A673 (cell line): Measurements from ENCODE around the gene TGFBR3L. TPM values are rescaled to one million over a fixed set of nuclear protein-coding genes. Genes with fewer than 3 reads are reported as not detected.

ENCODE experiments used
- BruUV-seq: library from RNA; stranded (reverse); fragments of 400-500 nt; replicated peaks from 2 replicates; lab custom pipeline; 2021; lab: Mats Ljungman, UMichigan
- CTCF ChIA-PET: fragments of 300-600 bp; sonication (Branson Sonifier 250); formaldehyde crosslinking; loops from one replicate; lab custom pipeline; 2022; ENCODE audit warnings: antibody characterized with exemption; lab: Charles Lee
- POLR2A ChIA-PET: fragments of 300-600 bp; sonication (Branson Sonifier 250); formaldehyde crosslinking; loops from one replicate; lab custom pipeline; 2022; ENCODE audit warnings: antibody characterized with exemption; ENCODE audit not compliant: low non-redundant PET; lab: Charles Lee
- DNase-seq: peaks from one replicate; pipeline ENCODE4 v3.0.0-alpha.2; 2015; ENCODE audit warnings: low spot score
- H3K27ac ChIP-seq: fragments of 200-600 bp; sonication (generic); 2 replicates; pipeline ENCODE4 v1.5.1; 2016; ENCODE audit warnings: mixed run types, low read depth, mild to moderate bottlenecking, mixed read lengths, antibody characterized with exemption, low read length; ENCODE audit not compliant: poor library complexity, severe bottlenecking
- H3K27me3 ChIP-seq: fragments of 200-600 bp; sonication (generic); replicated peaks from 2 replicates; pipeline ENCODE4 v1.6.1; 2017; ENCODE audit warnings: mixed run types, low read depth, mild to moderate bottlenecking, mixed read lengths, antibody characterized with exemption, low read length; ENCODE audit not compliant: insufficient read depth, poor library complexity
- H3K36me3 ChIP-seq: fragments of 200-600 bp; sonication (generic); 2 replicates; pipeline ENCODE4 v1.6.1; 2016; ENCODE audit warnings: mixed run types, mild to moderate bottlenecking, mixed read lengths, antibody characterized with exemption, low read length; ENCODE audit not compliant: insufficient read depth, poor library complexity, severe bottlenecking
- H3K4me1 ChIP-seq: fragments of 200-600 bp; sonication (generic); 2 replicates; pipeline ENCODE4 v1.6.1; 2017; ENCODE audit warnings: mixed run types, mild to moderate bottlenecking, mixed read lengths, antibody characterized with exemption, low read length; ENCODE audit not compliant: insufficient read depth, poor library complexity, severe bottlenecking
- H3K4me3 ChIP-seq: fragments of 200-600 bp; sonication (generic); 2 replicates; pipeline ENCODE4 v1.5.1; 2016; ENCODE audit warnings: low read depth, mixed run types, mild to moderate bottlenecking, mixed read lengths, low read length; ENCODE audit not compliant: poor library complexity, severe bottlenecking
- H3K9me3 ChIP-seq: fragments of 200-600 bp; sonication (generic); 2 replicates; pipeline ENCODE4 v1.6.1; 2016; ENCODE audit warnings: mixed run types, low read depth, mild to moderate bottlenecking, mixed read lengths, antibody characterized with exemption, low read length; ENCODE audit not compliant: poor library complexity, severe bottlenecking
- CTCF ChIP-seq: fragments of 300-800, 200-600 bp; sonication (generic); conservative IDR thresholded peaks from 2 replicates; pipeline ENCODE4 v1.5.1; 2017; ENCODE audit warnings: low read depth, mild to moderate bottlenecking, antibody characterized with exemption, low read length, moderate library complexity, mixed read lengths
- EZH2 ChIP-seq: fragments of 200-600 bp; sonication (generic); IDR thresholded peaks from 2 replicates; pipeline ENCODE4 v1.6.1; 2017; ENCODE audit warnings: borderline replicate concordance, low read depth, mild to moderate bottlenecking, mixed read lengths, antibody characterized with exemption, low read length; ENCODE audit not compliant: poor library complexity, severe bottlenecking
- intact Hi-C: fragments of 100-400 bp; cut with micrococcal nuclease; formaldehyde crosslinking; loops from one replicate; pipeline ENCODE4 v1.10.0; 2022; ENCODE audit not compliant: unreplicated experiment
- total RNA-seq: library from RNA; stranded (reverse); gene quantifications from 2 replicates; pipeline ENCODE4 v1.2.3, GENCODE V29; 2021

The TGFBR3L gene
- total RNA-seq, 1 experiment from 2014 or later, result 1.6 TPM

- CTCF ChIA-PET, result no interaction called here
- Histone ChIP-seq H3K4me3 (peak overlapping the region; percentile 42), H3K27ac (peak overlapping the region; percentile 81), H3K27me3 (no peaks in the 10 kb centered on the region), H3K36me3 (no peaks in the 10 kb centered on the region), H3K4me1 (peaks cover 42% of the 10 kb centered on the region), H3K9me3 (no peaks in the 10 kb centered on the region)
- no TSS peak for BruUV-seq
- peak; percentile 96 for DNase-seq
- intact Hi-C loops, result loop anchor here (2.0 to 5.0 kb wide), 2 partner anchors 31 to 51 kb away; partner anchors contain the start of genes MAP2K7 and SNAPC2
- TF ChIP-seq EZH2 (no peak), CTCF (no peak)
- POLR2A ChIA-PET, result no interaction called here
These were observed 43.0 kb upstream of the TGFBR3L start for GRCh38 chr19:7871437-7872305.

GRCh38 chr19:7872306-7873204 is 42.1 kb upstream of the TGFBR3L start:
- no peaks in the 10 kb centered on the region for H3K27me3 ChIP-seq
- H3K27ac ChIP-seq, result no peak overlapping the region
- H3K9me3 ChIP-seq, result no peaks in the 10 kb centered on the region
- H3K36me3 ChIP-seq, result no peaks in the 10 kb centered on the region
- BruUV-seq, result no TSS peak
- intact Hi-C loops, result loop anchor here (5.0 kb wide), 1 partner anchor 50 kb away; the partner anchor contains the start of gene SNAPC2
- peaks cover 42% of the 10 kb centered on the region for H3K4me1 ChIP-seq
- TF ChIP-seq CTCF, result no peak
- peak overlapping the region; percentile 42 for H3K4me3 ChIP-seq
- no peak for DNase-seq
- CTCF ChIA-PET, result no interaction called here
- POLR2A ChIA-PET, result no interaction called here

- TF ChIP-seq EZH2, result no peak
- no peak for TF ChIP-seq CTCF
- intact Hi-C loops, result loop anchor here (5.0 kb wide), 1 partner anchor 49 kb away; the partner anchor contains the start of gene SNAPC2
- H3K27me3 ChIP-seq, result no peaks in the 10 kb centered on the region
- peak overlapping the region; percentile 71 for H3K4me3 ChIP-seq
- no peaks in the 10 kb centered on the region for H3K9me3 ChIP-seq
- ChIA-PET CTCF (no interaction called here), POLR2A (no interaction called here)
- BruUV-seq, result no TSS peak
- H3K27ac ChIP-seq, result no peak overlapping the region
- DNase-seq, result no peak
- H3K36me3 ChIP-seq, result no peaks in the 10 kb centered on the region
- peaks cover 38% of the 10 kb centered on the region for H3K4me1 ChIP-seq
These were observed 41.1 kb upstream of the TGFBR3L start for GRCh38 chr19:7873304-7874075.
